ENCODE measurements around the gene RICTOR. TPM values are rescaled to one million over a fixed set of nuclear protein-coding genes. Genes with fewer than 3 reads are reported as not detected.

Gene RICTOR
- total RNA-seq, 4 donors from 2014 or later, result 11.1 to 32.6 (median 18.2) TPM

GRCh38 chr5:39118638-39119037 lies 44.4 kb upstream of the RICTOR start:
- intact Hi-C loops (cut with DNase I), result no loop called here
- TF ChIP-seq POLR2A (IDR thresholded peaks at IDR 0.05) (no peak), CTCF (IDR thresholded peaks at IDR 0.05) (no peak)
- Histone ChIP-seq H3K27ac (no peak overlapping the region), H3K9me3 (no peaks in the 10 kb centered on the region), H3K4me1 (no peaks in the 10 kb centered on the region), H3K36me3 (no peaks in the 10 kb centered on the region), H3K4me3 (no peak overlapping the region), H3K27me3 (no peaks in the 10 kb centered on the region)
- no peak for DNase-seq
- 56 to 65% methylated on average over 2 of the region's 2 CpGs for WGBS, 2 donors

DNA sequence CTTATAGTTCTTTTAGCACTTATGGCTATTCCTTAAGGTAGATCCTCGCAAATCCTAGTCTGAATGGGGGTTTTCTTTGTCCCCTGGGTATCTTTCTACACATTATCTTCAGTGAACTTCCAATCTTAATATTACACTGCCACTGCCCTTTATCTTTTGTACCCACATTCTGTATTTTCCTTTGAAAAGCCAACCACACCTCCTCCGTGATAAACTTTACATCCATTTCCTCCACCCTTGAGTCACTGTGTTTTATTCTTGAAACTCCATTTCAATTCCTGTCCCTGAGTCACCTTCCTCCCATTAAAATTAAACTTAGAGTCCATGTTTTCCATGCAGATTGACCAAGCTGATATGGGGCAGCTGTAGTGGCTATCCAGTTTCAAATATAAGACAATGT lies 43.2 kb upstream of the RICTOR start:
- H3K4me1 ChIP-seq, result no peaks in the 10 kb centered on the region
- intact Hi-C loops (cut with DNase I), result no loop called here
- DNase-seq, result no peak

DNA sequence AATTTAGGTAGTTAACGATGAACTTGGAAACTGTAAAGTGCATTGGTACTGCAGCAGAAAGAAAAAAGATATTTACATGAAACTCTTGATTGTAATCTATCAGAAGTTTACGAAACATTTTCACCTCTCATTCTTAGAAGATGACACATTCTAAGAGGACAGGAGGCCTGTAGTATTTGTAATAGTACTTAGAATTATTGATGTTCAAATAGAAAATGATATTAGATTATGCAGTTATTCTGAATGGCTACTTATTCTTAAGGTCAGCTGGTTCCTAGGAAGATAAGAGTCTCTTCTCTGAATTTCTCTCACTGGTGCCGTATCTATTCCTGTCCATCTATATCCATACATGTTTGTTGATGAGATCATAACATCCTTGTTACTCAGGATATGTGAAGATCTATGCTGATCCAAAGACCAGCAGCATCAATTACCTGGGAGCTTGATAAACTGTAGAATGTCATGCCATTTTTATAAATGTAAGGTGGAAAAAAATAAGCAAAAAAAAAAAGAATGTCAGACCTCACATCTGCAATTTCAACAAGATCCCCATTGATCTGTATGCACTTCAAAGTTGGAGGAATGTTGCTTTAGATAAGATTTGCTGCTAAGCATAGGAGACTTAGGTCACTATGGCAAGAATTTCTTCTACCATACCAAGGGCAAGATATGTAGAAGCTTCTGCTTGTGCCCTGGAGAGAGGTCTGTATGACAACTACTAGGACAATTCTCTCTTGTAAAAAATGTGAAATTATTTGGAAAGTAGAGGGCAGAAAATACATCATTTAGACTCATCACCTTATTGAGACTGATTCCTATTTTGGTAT lies 42.4 kb upstream of the RICTOR start:
- Histone ChIP-seq H3K36me3 (no peaks in the 10 kb centered on the region), H3K27me3 (no peaks in the 10 kb centered on the region), H3K9me3 (no peaks in the 10 kb centered on the region), H3K4me3 (no peak overlapping the region), H3K4me1 (no peaks in the 10 kb centered on the region), H3K27ac (no peak overlapping the region)
- no peak for TF ChIP-seq POLR2A (IDR thresholded peaks at IDR 0.05)
- TF ChIP-seq CTCF (IDR thresholded peaks at IDR 0.05), result no peak
- WGBS, 2 donors, result 73 to 92% methylated on average over 3 of the region's 3 CpGs
- intact Hi-C loops (cut with DNase I), result no loop called here
- DNase-seq, result no peak

More for the DNA sequence above, 43.2 kb upstream of the RICTOR start:
- Histone ChIP-seq H3K9me3 (no peaks in the 10 kb centered on the region), H3K27me3 (no peaks in the 10 kb centered on the region), H3K36me3 (no peaks in the 10 kb centered on the region), H3K27ac (no peak overlapping the region), H3K4me3 (no peak overlapping the region)
- WGBS, 2 donors, result 69 to 78% methylated on average over 2 of the region's 2 CpGs
- no peak for TF ChIP-seq POLR2A (IDR thresholded peaks at IDR 0.05)
- no peak for TF ChIP-seq CTCF (IDR thresholded peaks at IDR 0.05)

- intact Hi-C loops (cut with DNase I), result no loop called here
- WGBS, 2 donors, result 74 to 78% methylated on average over 5 of the region's 5 CpGs
- no peak for DNase-seq
- no peaks in the 10 kb centered on the region for H3K9me3 ChIP-seq
- TF ChIP-seq CTCF (IDR thresholded peaks at IDR 0.05) (no peak), POLR2A (IDR thresholded peaks at IDR 0.05) (no peak)
- no peak overlapping the region for H3K4me3 ChIP-seq
- H3K36me3 ChIP-seq, result no peaks in the 10 kb centered on the region
- no peaks in the 10 kb centered on the region for H3K27me3 ChIP-seq
- H3K4me1 ChIP-seq, result no peaks in the 10 kb centered on the region
- no peak overlapping the region for H3K27ac ChIP-seq
These were observed 41.6 kb upstream of the RICTOR start for GRCh38 chr5:39115644-39116343.

DNA sequence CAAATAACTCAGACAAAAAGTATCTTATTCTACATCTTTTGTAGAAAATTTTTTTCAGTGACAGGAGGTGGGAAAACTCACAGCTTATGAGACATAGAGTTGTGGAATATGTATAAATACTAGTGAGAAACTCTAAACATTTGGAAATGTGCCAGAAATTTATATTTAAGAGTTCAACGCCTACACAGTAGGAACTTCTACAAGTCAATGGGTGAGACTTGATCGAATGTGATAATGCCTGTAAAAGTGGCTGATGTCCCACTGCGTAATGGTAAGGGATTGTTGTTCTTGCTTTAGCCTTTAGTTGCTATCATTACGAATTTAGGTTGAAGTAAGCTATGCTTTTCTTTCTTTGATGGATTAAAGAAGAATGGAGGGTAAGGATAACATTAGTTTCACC lies 40.0 kb upstream of the RICTOR start:
- Histone ChIP-seq H3K4me3 (no peak overlapping the region), H3K4me1 (no peaks in the 10 kb centered on the region), H3K36me3 (no peaks in the 10 kb centered on the region), H3K27ac (no peak overlapping the region), H3K9me3 (no peaks in the 10 kb centered on the region), H3K27me3 (no peaks in the 10 kb centered on the region)
- intact Hi-C loops (cut with DNase I), result no loop called here
- whole genome bisulfite sequencing, 2 donors, result 75 to 94% methylated on average over 4 of the region's 4 CpGs
- TF ChIP-seq CTCF (IDR thresholded peaks at IDR 0.05), result no peak
- DNase-seq, result no peak

All from esophagus squamous epithelium (tissue), 5 donors.